ENCODE data around the gene CD33. TPM values are rescaled to one million over a fixed set of nuclear protein-coding genes. Genes with fewer than 3 reads are reported as not detected.

The CD33 gene
- total and polyA plus RNA-seq, 3 donors from 2014 or later: 1.3 to 3.8 (median 1.7) TPM

- no peak for TF ChIP-seq CTCF (IDR thresholded peaks at IDR 0.05)
- no peak for TF ChIP-seq POLR2A (IDR thresholded peaks at IDR 0.05)
- Histone ChIP-seq H3K4me1 (no peaks in the 10 kb centered on the region), H3K36me3 (ENCODE audit: low read depth, missing control alignments) (no peaks in the 10 kb centered on the region), H3K4me3 (no peak overlapping the region), H3K9me3 (no peaks in the 10 kb centered on the region), H3K27me3 (no peaks in the 10 kb centered on the region), H3K27ac (no peak overlapping the region)
- 58% methylated on average over 3 of the region's 3 CpGs for WGBS, 2 donors
- intact Hi-C loops (cut with DNase I; ENCODE audit: low total_unique reads): no loop called here
- DNase-seq: no peak
Observed at GRCh38 chr19:51277112-51277511, 52.2 kb downstream of the CD33 start.

- WGBS, 2 donors: 81 to 88% methylated on average over 3 to 4 of the region's 4 CpGs
- intact Hi-C loops (cut with DNase I; ENCODE audit: low total_unique reads): no loop called here
- Histone ChIP-seq H3K4me3 (no peak overlapping the region), H3K36me3 (ENCODE audit: low read depth, missing control alignments) (no peaks in the 10 kb centered on the region), H3K27me3 (no peaks in the 10 kb centered on the region), H3K27ac (no peak overlapping the region), H3K9me3 (no peaks in the 10 kb centered on the region), H3K4me1 (no peaks in the 10 kb centered on the region)
- TF ChIP-seq POLR2A (IDR thresholded peaks at IDR 0.05) (no peak), CTCF (IDR thresholded peaks at IDR 0.05) (no peak)
- no peak for DNase-seq
Observed at GRCh38 chr19:51282335-51282734, 57.5 kb downstream of the CD33 start.

GRCh38 chr19:51285682-51286081, 60.8 kb downstream of the CD33 start:
- DNase-seq: no peak
- no peaks in the 10 kb centered on the region for H3K4me1 ChIP-seq
- TF ChIP-seq POLR2A (IDR thresholded peaks at IDR 0.05) (no peak), CTCF (IDR thresholded peaks at IDR 0.05) (no peak)
- intact Hi-C loops (cut with DNase I; ENCODE audit: low total_unique reads): no loop called here
- H3K9me3 ChIP-seq: no peaks in the 10 kb centered on the region
- no peaks in the 10 kb centered on the region for H3K36me3 ChIP-seq (ENCODE audit: low read depth, missing control alignments)
- no peak overlapping the region for H3K4me3 ChIP-seq
- no peak overlapping the region for H3K27ac ChIP-seq
- no peaks in the 10 kb centered on the region for H3K27me3 ChIP-seq
- 78 to 84% methylated on average over 3 of the region's 3 CpGs for WGBS, 2 donors

Small RNA genes lying within 50 kb of the gene (microRNA-seq; reads per million reads assigned to microRNA genes)
- 0 reads per million in 2 donors for gene MIR8074 (ENCODE audit: borderline number of aligned reads in 2 of 2, borderline replicate concordance in 1 of 2)

Small RNA genes lying within 50 kb of the gene (small RNA-seq; reads per million reads assigned to genes)
- gene MIR8074: 0 reads per million in 2 donors

Other genes with a start within 250 kb of the CD33 start
- under 1 TPM; 0.71 to 0.93 TPM for gene KLK7, start 241.2 kb upstream of the CD33 start, total RNA-seq
- 0.45 TPM for gene KLK7, start 241.2 kb upstream of the CD33 start, polyA plus RNA-seq (ENCODE audit: insufficient read depth, low read depth, low replicate concordance)
- gene KLK8, start 223.5 kb upstream of the CD33 start, total RNA-seq: 1 to 10 TPM; 2.7 to 2.9 TPM
- gene KLK8, start 223.5 kb upstream of the CD33 start, polyA plus RNA-seq (ENCODE audit: insufficient read depth, low read depth, low replicate concordance): 4.9 TPM
- 10 to 100 TPM in 1 of 2 donors, 1 to 10 TPM in 1; 9.2 to 15.7 TPM for gene KLK10, start 205.4 kb upstream of the CD33 start, total RNA-seq
- gene KLK10, start 205.4 kb upstream of the CD33 start, polyA plus RNA-seq (ENCODE audit: insufficient read depth, low read depth, low replicate concordance): 15.6 TPM
- 10 to 100 TPM; 16.8 to 46.3 TPM for gene KLK11, start 198.5 kb upstream of the CD33 start, total RNA-seq
- 41.1 TPM for gene KLK11, start 198.5 kb upstream of the CD33 start, polyA plus RNA-seq (ENCODE audit: insufficient read depth, low read depth, low replicate concordance)
- under 1 TPM in 1 of 2 donors, not detected in 1; 0.47 TPM for gene KLK12, start 190.1 kb upstream of the CD33 start, total RNA-seq
- gene KLK12, start 190.1 kb upstream of the CD33 start, polyA plus RNA-seq (ENCODE audit: insufficient read depth, low read depth, low replicate concordance): 1.3 TPM
- gene KLK13, start 160.0 kb upstream of the CD33 start, total RNA-seq: 1 to 10 TPM; 3.7 to 7.8 TPM
- gene KLK13, start 160.0 kb upstream of the CD33 start, polyA plus RNA-seq (ENCODE audit: insufficient read depth, low read depth, low replicate concordance): 13.0 TPM
- under 1 TPM in 1 of 2 donors, not detected in 1; 0.63 TPM for gene KLK14, start 142.2 kb upstream of the CD33 start, total RNA-seq
- gene KLK14, start 142.2 kb upstream of the CD33 start, polyA plus RNA-seq (ENCODE audit: insufficient read depth, low read depth, low replicate concordance): 1.4 TPM
- gene CTU1, start 116.7 kb upstream of the CD33 start, total RNA-seq: 10 to 100 TPM; 17.6 to 23.5 TPM
- 2.0 TPM for gene CTU1, start 116.7 kb upstream of the CD33 start, polyA plus RNA-seq (ENCODE audit: insufficient read depth, low read depth, low replicate concordance)
- 1 to 10 TPM; 2.6 to 5.1 TPM for gene SIGLEC9, start 100.2 kb upstream of the CD33 start, total RNA-seq
- gene SIGLEC9, start 100.2 kb upstream of the CD33 start, polyA plus RNA-seq (ENCODE audit: insufficient read depth, low read depth, low replicate concordance): 3.2 TPM
- 1 to 10 TPM in 1 of 2 donors, under 1 TPM in 1; 0.79 to 1.2 TPM for gene SIGLEC7, start 82.8 kb upstream of the CD33 start, total RNA-seq
- 2.0 TPM for gene SIGLEC7, start 82.8 kb upstream of the CD33 start, polyA plus RNA-seq (ENCODE audit: insufficient read depth, low read depth, low replicate concordance)
- gene SIGLECL1, start 26.0 kb downstream of the CD33 start, total RNA-seq: 10 to 100 TPM; 18.7 to 23.8 TPM
- gene SIGLECL1, start 26.0 kb downstream of the CD33 start, polyA plus RNA-seq (ENCODE audit: insufficient read depth, low read depth, low replicate concordance): 103 TPM
- gene IGLON5, start 86.6 kb downstream of the CD33 start, total RNA-seq: 10 to 100 TPM; 13.3 to 16.0 TPM
- 13.9 TPM for gene IGLON5, start 86.6 kb downstream of the CD33 start, polyA plus RNA-seq (ENCODE audit: insufficient read depth, low read depth, low replicate concordance)
- 10 to 100 TPM; 10.5 to 12.0 TPM for gene VSIG10L, start 117.1 kb downstream of the CD33 start, total RNA-seq
- 5.8 TPM for gene VSIG10L, start 117.1 kb downstream of the CD33 start, polyA plus RNA-seq (ENCODE audit: insufficient read depth, low read depth, low replicate concordance)
- gene ETFB, start 141.3 kb downstream of the CD33 start, total RNA-seq: 100 to 1,000 TPM; 110 to 146 TPM
- gene ETFB, start 141.3 kb downstream of the CD33 start, polyA plus RNA-seq (ENCODE audit: insufficient read depth, low read depth, low replicate concordance): 109 TPM
- gene CLDND2, start 143.9 kb downstream of the CD33 start, total RNA-seq: 10 to 100 TPM; 10.0 to 26.4 TPM
- 41.2 TPM for gene CLDND2, start 143.9 kb downstream of the CD33 start, polyA plus RNA-seq (ENCODE audit: insufficient read depth, low read depth, low replicate concordance)
- under 1 TPM in 1 of 2 donors, not detected in 1; 0.63 TPM for gene NKG7, start 147.6 kb downstream of the CD33 start, total RNA-seq
- gene NKG7, start 147.6 kb downstream of the CD33 start, polyA plus RNA-seq (ENCODE audit: insufficient read depth, low read depth, low replicate concordance): 8.7 TPM
- under 1 TPM in 1 of 2 donors, not detected in 1; 0.31 TPM for gene LIM2, start 162.9 kb downstream of the CD33 start, total RNA-seq
- 0.91 TPM for gene LIM2, start 162.9 kb downstream of the CD33 start, polyA plus RNA-seq (ENCODE audit: insufficient read depth, low read depth, low replicate concordance)
- 10 to 100 TPM; 23.1 to 31.2 TPM for gene C19orf84, start 165.5 kb downstream of the CD33 start, total RNA-seq
- 38.8 TPM for gene C19orf84, start 165.5 kb downstream of the CD33 start, polyA plus RNA-seq (ENCODE audit: insufficient read depth, low read depth, low replicate concordance)
- gene SIGLEC10, start 192.6 kb downstream of the CD33 start, total RNA-seq: 1 to 10 TPM in 1 of 2 donors, under 1 TPM in 1; 0.87 to 2.2 TPM
- gene SIGLEC10, start 192.6 kb downstream of the CD33 start, polyA plus RNA-seq (ENCODE audit: insufficient read depth, low read depth, low replicate concordance): 2.3 TPM
- gene SIGLEC8, start 233.4 kb downstream of the CD33 start, total RNA-seq: 1 to 10 TPM in 1 of 2 donors, under 1 TPM in 1; 0.31 to 3.1 TPM
- gene SIGLEC8, start 233.4 kb downstream of the CD33 start, polyA plus RNA-seq (ENCODE audit: insufficient read depth, low read depth, low replicate concordance): 0.61 TPM